NCI-H526 (cell line): ENCODE measurements around the gene DPYSL3.
"Not testable (repeated sequence)": the region's sequence is repeated elsewhere in the genome, so short reads cannot be mapped to it uniquely, and the experiment has no call there.

Experiments used
- DNase-seq, 2 experiments: peaks; one replicate each; lab custom pipeline; 2025; lab: John Stamatoyannopoulos, UW

Gene DPYSL3

GRCh38 chr5:147371290-147371689 lies 138.6 kb downstream of the DPYSL3 start:
- no peak for DNase-seq

GRCh38 chr5:147369742-147370374 lies 140.0 kb downstream of the DPYSL3 start:
- peak in 1 of 2 experiments; percentile 13 for DNase-seq

DNA sequence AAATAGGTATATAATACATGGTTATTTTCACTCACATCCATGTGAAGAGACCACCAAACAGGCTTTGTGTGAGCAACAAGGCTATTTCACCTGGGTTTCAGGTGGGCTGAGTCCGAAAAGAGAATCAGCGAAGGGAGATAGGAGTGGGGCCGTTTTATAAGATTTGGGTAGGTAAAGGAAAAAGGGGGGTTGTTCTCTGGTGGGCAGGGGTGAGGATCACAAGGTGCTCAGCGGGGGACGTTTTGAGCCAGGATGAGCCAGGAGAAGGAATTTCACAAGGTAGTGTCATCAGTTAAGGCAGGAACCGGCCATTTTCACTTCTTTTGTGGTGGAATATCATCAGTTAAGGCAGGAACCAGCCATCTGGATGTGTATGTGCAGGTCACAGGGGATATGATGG lies 142.5 kb downstream of the DPYSL3 start:
- DNase-seq, result not testable (repeated sequence)

DNA sequence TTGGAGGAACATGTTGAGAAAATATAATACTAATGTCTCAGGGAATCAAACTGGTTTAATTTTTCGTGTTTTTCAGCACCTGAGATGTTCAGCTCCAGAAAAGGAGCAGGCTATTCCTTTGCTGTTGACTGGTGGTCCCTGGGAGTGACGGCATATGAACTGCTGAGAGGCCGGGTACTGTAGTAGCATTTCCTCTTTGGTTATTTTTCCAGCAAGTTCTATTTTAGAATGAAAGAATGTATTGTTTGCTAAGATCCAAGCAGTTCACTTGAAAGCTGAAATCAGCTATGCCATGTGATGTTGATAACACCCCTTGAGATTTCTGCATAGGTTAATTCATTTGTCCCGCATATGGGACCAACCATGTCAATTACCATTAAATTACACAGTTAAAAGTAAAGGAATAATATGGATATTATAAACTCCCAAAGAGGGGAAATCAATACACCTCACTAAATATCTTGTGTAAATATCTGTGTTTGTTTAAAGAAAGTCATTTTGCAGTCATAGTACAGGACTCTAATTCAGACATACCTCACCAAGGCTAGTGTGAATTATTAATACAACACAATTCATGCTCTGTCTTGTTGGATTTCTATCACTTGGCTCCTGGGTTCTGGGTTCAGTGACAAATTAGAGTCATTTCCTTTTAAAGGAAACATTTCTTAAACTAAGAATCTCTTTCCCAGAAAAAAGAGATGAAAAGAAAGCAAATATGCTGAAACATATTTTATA lies 148.3 kb downstream of the DPYSL3 start:
- DNase-seq, result no peak

GRCh38 chr5:147360816-147361215 lies 149.1 kb downstream of the DPYSL3 start:
- no peak for DNase-seq

- DNase-seq, result no peak
These were observed 150.3 kb downstream of the DPYSL3 start for GRCh38 chr5:147359581-147359980.

DNA sequence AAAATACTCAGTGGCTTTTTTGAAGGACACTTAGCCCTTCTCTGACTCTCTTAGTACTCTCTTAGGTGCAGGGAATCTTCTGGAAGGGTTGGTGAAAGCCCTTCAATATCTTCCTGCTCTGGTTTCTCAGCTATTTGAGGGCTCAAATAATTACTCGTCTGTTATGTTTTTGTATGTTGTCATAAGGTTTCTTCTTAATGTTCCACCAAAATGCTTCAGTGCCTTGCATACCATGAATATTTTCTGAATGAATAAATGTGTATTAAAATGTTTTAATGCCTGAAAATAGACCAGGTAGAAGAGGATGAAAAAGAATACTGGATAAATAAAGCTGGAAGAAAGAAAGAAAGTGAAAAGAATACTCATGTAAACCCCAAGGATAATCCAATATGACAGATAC lies 150.8 kb downstream of the DPYSL3 start:
- DNase-seq, result no peak

DNA sequence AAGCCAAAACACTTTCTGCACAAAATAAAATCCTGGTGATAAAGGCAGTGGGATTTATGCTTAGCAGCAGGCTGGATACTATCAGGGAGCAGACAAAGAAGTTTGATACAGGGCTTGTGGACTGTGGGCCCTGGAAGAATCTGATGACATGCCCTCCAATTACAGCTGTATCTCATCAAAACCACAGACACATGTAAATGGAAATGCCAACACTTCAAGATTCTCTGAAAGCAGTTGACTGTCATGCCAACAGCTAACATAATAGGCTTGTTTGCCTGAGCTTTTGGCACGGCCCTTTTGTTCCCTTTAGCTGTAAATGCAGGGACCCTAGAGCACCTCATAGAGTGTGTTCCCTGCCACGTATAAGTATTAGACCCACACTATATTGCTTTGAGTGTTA lies 160.6 kb downstream of the DPYSL3 start:
- no peak for DNase-seq

- no peak for DNase-seq
These were observed 161.4 kb downstream of the DPYSL3 start for GRCh38 chr5:147348451-147348850.

- no peak for DNase-seq
These were observed 161.8 kb downstream of the DPYSL3 start for GRCh38 chr5:147348046-147348445.

DNA sequence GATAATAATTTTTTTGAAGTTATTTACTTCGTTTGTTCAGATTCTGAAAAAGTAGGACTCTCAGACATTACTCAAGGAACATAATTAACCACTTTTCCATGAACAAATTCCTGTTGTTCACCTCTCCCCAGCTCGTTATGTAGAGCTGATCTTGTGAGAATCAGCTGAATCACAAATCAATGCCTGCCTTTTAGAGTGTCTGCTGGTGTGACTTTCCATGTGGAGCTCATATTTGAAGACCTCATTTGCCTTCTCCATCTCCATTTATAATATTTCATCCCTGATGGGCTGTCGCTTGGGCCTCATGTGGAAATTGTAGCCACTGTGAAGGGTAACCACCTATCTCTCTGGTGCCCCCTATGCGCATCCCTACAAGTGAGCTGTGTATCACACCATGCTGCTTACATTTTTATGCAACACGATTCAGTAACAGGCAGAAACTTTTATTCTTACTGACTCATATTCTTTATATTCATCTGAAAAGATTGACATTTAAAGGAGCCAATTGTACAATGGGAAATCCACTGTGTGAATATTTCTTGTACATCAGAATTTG lies 163.8 kb downstream of the DPYSL3 start:
- DNase-seq, result peak in 1 of 2 experiments; percentile 19

GRCh38 chr5:147344861-147345260 lies 165.0 kb downstream of the DPYSL3 start:
- no peak for DNase-seq

DNA sequence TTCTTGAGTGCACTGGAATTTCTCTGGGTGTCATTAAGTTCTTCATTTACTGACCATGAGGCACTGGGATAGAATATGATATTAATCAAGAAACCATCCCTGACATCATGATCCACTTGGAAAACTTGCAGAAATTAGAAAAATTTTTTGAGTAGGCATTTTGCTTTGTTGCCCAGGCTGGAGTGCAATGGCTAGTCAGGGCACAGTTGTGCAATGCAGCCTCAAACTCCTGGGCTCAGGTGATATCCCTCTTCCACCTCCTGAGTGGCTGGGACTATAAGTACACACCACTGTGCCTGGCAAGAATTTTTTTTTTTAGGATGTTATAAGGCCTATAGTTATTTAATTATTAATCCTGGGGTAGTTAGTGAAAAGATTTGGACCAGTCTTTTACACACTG lies 168.5 kb downstream of the DPYSL3 start:
- DNase-seq, result no peak

DNA sequence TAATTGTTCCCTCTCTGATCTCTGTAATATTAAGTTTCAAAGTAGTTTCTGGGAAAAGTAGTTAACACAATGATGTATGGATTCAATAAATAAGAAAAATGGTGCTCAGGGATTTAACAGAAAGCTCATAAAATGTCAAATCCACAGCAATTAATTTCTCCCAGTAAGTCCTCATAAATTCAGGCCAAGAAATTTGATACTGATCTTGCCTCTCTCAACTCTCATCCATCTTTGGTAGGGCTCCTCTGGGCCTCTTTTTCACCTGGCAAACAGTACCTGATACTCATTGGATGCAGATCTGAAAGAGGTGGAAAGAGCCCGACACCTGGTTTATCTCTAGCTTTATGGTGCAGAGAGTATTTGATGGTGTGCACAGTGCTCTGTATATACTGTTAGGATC lies 168.9 kb downstream of the DPYSL3 start:
- no peak for DNase-seq
